GM12878 (cell line): ENCODE data around the gene CTDSP1. TPM values are rescaled to one million over a fixed set of nuclear protein-coding genes. Genes with fewer than 3 reads are reported as not detected.

Experiments used
- BMI1 ChIP-seq: fragments of 450-650 bp; IDR thresholded peaks from 2 replicates; pipeline ENCODE4 v1.6.1; 2016; ENCODE audit warnings: mild to moderate bottlenecking, moderate library complexity, borderline replicate concordance
- CBX5 ChIP-seq: sonication (generic); IDR thresholded peaks from 2 replicates; pipeline ENCODE4 v1.6.1; 2016; ENCODE audit warnings: low read depth, moderate library complexity, mild to moderate bottlenecking, inconsistent platforms
- CHD2 ChIP-seq: IDR thresholded peaks from 2 replicates; pipeline ENCODE4 v1.6.1; 2011; ENCODE audit warnings: low read depth, low read length, improper control_type of control experiment, borderline replicate concordance
- CREB1 ChIP-seq: IDR thresholded peaks from 2 replicates; pipeline ENCODE4 v1.6.1; 2012; ENCODE audit warnings: low read depth, mild to moderate bottlenecking, inconsistent platforms
- CTCF ChIP-seq, 3 experiments: IDR thresholded peaks in 2 of 3; conservative IDR thresholded peaks in 1 of 3; 2 replicates each; pipeline ENCODE4 v1.5.1; 2011; ENCODE audit warnings: low read depth in 3 of 3, low read length in 3 of 3, mild to moderate bottlenecking in 3 of 3, control low read depth in 2 of 3, moderate library complexity in 2 of 3, inconsistent platforms in 1 of 3, mixed read lengths in 1 of 3; ENCODE audit not compliant: control insufficient read depth in 2 of 3, insufficient read depth in 1 of 3; ENCODE audit errors: extremely low read depth in 1 of 3
- E4F1 ChIP-seq: fragments of 450-650 bp; IDR thresholded peaks from 2 replicates; pipeline ENCODE4 v1.6.1; 2018; ENCODE audit warnings: borderline replicate concordance, mild to moderate bottlenecking; ENCODE audit not compliant: partially characterized antibody
- HDAC2 ChIP-seq: fragments of 200-600 bp; sonication (generic); IDR thresholded peaks from 2 replicates; pipeline ENCODE4 v1.6.1; 2017
- HDGF ChIP-seq: fragments of 450-650 bp; IDR thresholded peaks from 2 replicates; pipeline ENCODE4 v1.6.1; 2016; ENCODE audit warnings: antibody characterized with exemption
- KLF5 ChIP-seq: fragments of 450-650 bp; IDR thresholded peaks from 2 replicates; pipeline ENCODE4 v1.6.1; 2014; ENCODE audit warnings: mild to moderate bottlenecking; ENCODE audit not compliant: partially characterized antibody
- MTA3 ChIP-seq: IDR thresholded peaks from 2 replicates; pipeline ENCODE4 v1.6.1; 2012; ENCODE audit warnings: low read length, inconsistent platforms, borderline replicate concordance
- NFYA ChIP-seq: IDR thresholded peaks from 2 replicates; pipeline ENCODE4 v1.6.1; 2011; ENCODE audit warnings: low read depth, mild to moderate bottlenecking, low read length, improper control_type of control experiment, borderline replicate concordance
- SP1 ChIP-seq: IDR thresholded peaks from one replicate; pipeline ENCODE4 v1.6.1; 2011; ENCODE audit warnings: low read depth, low read length
- SUZ12 ChIP-seq: fragments of 200-600 bp; sonication (generic); IDR thresholded peaks from one replicate; pipeline ENCODE4 v1.6.1; 2018; ENCODE audit warnings: antibody characterized with exemption, mild to moderate bottlenecking; ENCODE audit not compliant: unreplicated experiment
- WRNIP1 ChIP-seq: IDR thresholded peaks from 2 replicates; pipeline ENCODE4 v1.6.1; 2011; ENCODE audit warnings: low read depth, low read length, improper control_type of control experiment, borderline replicate concordance
- ZBTB40 ChIP-seq: fragments of 450-650 bp; IDR thresholded peaks from 2 replicates; pipeline ENCODE4 v1.6.1; 2016; ENCODE audit warnings: mild to moderate bottlenecking, moderate library complexity, borderline replicate concordance
- ZNF384 ChIP-seq: IDR thresholded peaks from 2 replicates; pipeline ENCODE4 v1.6.1; 2012; ENCODE audit warnings: low read depth, mild to moderate bottlenecking, low read length, improper control_type of control experiment, borderline replicate concordance
- polyA plus RNA-seq, 11 experiments: library from polyadenylated mRNA; depleted of rRNA in 4 of 11; unstranded in 6 of 11; stranded (reverse) in 5 of 11; fragments of >200 nt; fragmentation: Nextera tagmentation in 4 of 11; fragmentation: Illumina TruSeq in 1 of 11; extraction: Ambion mirVana in 4 of 11; extraction: Trizol in 1 of 11; gene quantifications; 1 replicate in 1 of 11; 2 replicates in 10 of 11; pipeline versions ENCODE4 v1.2.1 to v1.2.3, GENCODE V29; 2011 to 2016; ENCODE audit warnings: inconsistent platforms in 2 of 11, missing spikeins in 2 of 11, low read depth in 1 of 11
- total RNA-seq, 4 experiments: library from RNA; depleted of rRNA in 3 of 4; stranded (reverse); fragments of >200 nt in 3 of 4; fragmentation: Illumina TruSeq in 1 of 4; extraction: Trizol in 1 of 4; gene quantifications; 2 replicates each; pipeline versions ENCODE4 v1.2.1 to v1.2.3, GENCODE V29; 2013 to 2021
- TF ChIP-seq, protein P1 (sequence below): fragments of 450-650 bp; formaldehyde crosslinking; IDR thresholded peaks from 2 replicates; pipeline ENCODE4 v1.5.0; 2022; ENCODE audit warnings: mild to moderate bottlenecking, missing genetic modification characterization

The CTDSP1 gene
- total and polyA plus RNA-seq, 10 of the 15 experiments (the other 5 are each of a cell fraction or from before 2014, with no cell fraction given) = 3.0 to 75.9 (median 34.4) TPM

DNA sequence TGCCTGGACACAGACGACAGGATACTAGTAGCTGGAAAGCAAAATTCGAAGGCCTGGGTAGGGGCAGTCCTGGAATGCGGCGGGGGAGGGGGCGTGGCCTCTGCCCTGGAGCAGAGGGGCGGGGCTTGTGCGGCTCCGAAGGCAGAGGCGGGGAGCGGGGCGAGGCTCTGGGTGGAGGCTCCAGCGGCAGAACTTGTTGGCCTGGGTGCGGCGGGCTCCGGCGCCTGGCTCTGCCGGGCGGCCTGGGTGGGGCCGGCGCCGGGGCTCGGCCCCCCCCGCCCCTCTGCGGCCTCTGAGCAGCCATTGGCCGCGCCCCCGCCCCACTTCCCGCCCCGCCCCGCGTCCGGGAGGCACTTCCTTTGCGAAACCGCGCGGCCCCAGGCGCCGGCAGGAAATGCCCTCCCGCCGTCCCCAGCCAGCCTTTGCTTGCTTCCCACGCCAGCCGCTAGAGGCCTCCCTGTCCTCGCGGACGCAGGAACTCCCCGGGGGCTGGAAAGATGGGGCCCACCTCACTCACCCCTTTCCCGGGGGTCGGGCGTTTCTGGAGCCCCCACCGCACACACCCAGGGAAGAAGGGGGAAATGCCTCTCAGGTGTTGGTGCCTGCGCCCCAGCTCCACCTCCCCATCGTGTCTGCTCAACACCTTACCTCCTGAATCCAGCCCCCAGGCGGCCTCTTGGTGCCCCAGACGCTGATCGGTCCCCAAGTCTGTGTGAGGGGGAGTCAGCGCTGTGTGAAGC lies 6.7 kb downstream of the CTDSP1 start (continued):
- TF ChIP-seq WRNIP1 (no peak), CTCF (IDR thresholded peaks at IDR 0.05 in 2 of 3, conservative IDR thresholded peaks at IDR 0.05 in 1 of 3; ENCODE audit: control insufficient read depth in 2 of 3, extremely low read depth in 1 of 3, insufficient read depth in 1 of 3, low read depth in 3 of 3, low read length in 3 of 3) (peak; percentile 70 to 91 (median 84)), E4F1 (no peak), SP1 (no peak), MTA3 (no peak; the same call in 1 of the 2 replicates), ZNF384 (no peak), NFYA (no peak), ZBTB40 (no peak), CBX5 (no peak), HDGF (no peak), CHD2 (no peak), CREB1 (peak; percentile 54), KLF5 (no peak), SUZ12 (no peak), BMI1 (no peak), HDAC2 (no peak)
- TF ChIP-seq, protein P1, sequence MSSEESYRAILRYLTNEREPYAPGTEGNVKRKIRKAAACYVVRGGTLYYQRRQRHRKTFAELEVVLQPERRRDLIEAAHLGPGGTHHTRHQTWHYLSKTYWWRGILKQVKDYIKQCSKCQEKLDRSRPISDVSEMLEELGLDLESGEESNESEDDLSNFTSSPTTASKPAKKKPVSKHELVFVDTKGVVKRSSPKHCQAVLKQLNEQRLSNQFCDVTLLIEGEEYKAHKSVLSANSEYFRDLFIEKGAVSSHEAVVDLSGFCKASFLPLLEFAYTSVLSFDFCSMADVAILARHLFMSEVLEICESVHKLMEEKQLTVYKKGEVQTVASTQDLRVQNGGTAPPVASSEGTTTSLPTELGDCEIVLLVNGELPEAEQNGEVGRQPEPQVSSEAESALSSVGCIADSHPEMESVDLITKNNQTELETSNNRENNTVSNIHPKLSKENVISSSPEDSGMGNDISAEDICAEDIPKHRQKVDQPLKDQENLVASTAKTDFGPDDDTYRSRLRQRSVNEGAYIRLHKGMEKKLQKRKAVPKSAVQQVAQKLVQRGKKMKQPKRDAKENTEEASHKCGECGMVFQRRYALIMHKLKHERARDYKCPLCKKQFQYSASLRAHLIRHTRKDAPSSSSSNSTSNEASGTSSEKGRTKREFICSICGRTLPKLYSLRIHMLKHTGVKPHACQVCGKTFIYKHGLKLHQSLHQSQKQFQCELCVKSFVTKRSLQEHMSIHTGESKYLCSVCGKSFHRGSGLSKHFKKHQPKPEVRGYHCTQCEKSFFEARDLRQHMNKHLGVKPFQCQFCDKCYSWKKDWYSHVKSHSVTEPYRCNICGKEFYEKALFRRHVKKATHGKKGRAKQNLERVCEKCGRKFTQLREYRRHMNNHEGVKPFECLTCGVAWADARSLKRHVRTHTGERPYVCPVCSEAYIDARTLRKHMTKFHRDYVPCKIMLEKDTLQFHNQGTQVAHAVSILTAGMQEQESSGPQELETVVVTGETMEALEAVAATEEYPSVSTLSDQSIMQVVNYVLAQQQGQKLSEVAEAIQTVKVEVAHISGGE (CRISPR knock-in tag) = no peak
